GM12878 (cell line): ENCODE results near the gene CDK17.

Experiments
- ATF2 ChIP-seq: IDR thresholded peaks from 2 replicates; pipeline ENCODE4 v1.6.1; 2012; ENCODE audit warnings: low read length, inconsistent platforms
- CEBPB ChIP-seq, 2 experiments: fragments of 150-350 bp in 1 of 2; IDR thresholded peaks; 2 replicates each; pipeline ENCODE4 v1.6.1; 2012 to 2014; ENCODE audit warnings: low read depth in 2 of 2, low read length in 2 of 2, borderline replicate concordance in 1 of 2, inconsistent platforms in 1 of 2
- CHD1 ChIP-seq: IDR thresholded peaks from 2 replicates; pipeline ENCODE4 v1.6.1; 2012; ENCODE audit warnings: low read depth, low read length, improper control_type of control experiment
- CTCF ChIP-seq, 3 experiments: IDR thresholded peaks in 2 of 3; conservative IDR thresholded peaks in 1 of 3; 2 replicates each; pipeline ENCODE4 v1.5.1; 2011; ENCODE audit warnings: low read depth in 3 of 3, low read length in 3 of 3, mild to moderate bottlenecking in 3 of 3, control low read depth in 2 of 3, moderate library complexity in 2 of 3, inconsistent platforms in 1 of 3, mixed read lengths in 1 of 3; ENCODE audit not compliant: control insufficient read depth in 2 of 3, insufficient read depth in 1 of 3; ENCODE audit errors: extremely low read depth in 1 of 3
- IRF3 ChIP-seq: fragments of 450-650 bp; IDR thresholded peaks from 2 replicates; pipeline ENCODE4 v1.6.1; 2014; ENCODE audit warnings: mild to moderate bottlenecking
- JUND ChIP-seq: IDR thresholded peaks from 2 replicates; pipeline ENCODE4 v1.6.1; 2012; ENCODE audit warnings: low read depth, mild to moderate bottlenecking, low read length, improper control_type of control experiment, moderate library complexity
- MAX ChIP-seq: IDR thresholded peaks from 2 replicates; pipeline ENCODE4 v1.6.1; 2012; ENCODE audit warnings: low read depth, low read length, improper control_type of control experiment
- PRDM15 ChIP-seq: fragments of 450-650 bp; formaldehyde crosslinking; IDR thresholded peaks from 2 replicates; pipeline ENCODE4 v1.4.0; 2020; ENCODE audit warnings: mild to moderate bottlenecking, moderate library complexity
- SIN3A ChIP-seq: IDR thresholded peaks from 2 replicates; pipeline ENCODE4 v1.6.1; 2012; ENCODE audit warnings: low read depth, low read length, improper control_type of control experiment
- TCF12 ChIP-seq: IDR thresholded peaks from 2 replicates; pipeline ENCODE4 v1.6.1; 2011; ENCODE audit warnings: low read depth, mild to moderate bottlenecking, low read length

GRCh38 chr12:96241431-96241830 lies 158.8 kb downstream of the CDK17 start:
- TF ChIP-seq ATF2, result no peak
- no peak for TF ChIP-seq JUND
- TF ChIP-seq IRF3, result no peak
- no peak for TF ChIP-seq CEBPB (IDR thresholded peaks at IDR 0.05; ENCODE audit: borderline replicate concordance in 1 of 2, low read depth in 2 of 2, low read length in 2 of 2)
- no peak for TF ChIP-seq CTCF (IDR thresholded peaks at IDR 0.05 in 2 of 3, conservative IDR thresholded peaks at IDR 0.05 in 1 of 3; ENCODE audit: control insufficient read depth in 2 of 3, extremely low read depth in 1 of 3, insufficient read depth in 1 of 3, low read depth in 3 of 3, low read length in 3 of 3)
- no peak for TF ChIP-seq MAX
- TF ChIP-seq SIN3A, result no peak
- no peak for TF ChIP-seq CHD1
- TF ChIP-seq TCF12, result no peak
- no peak for TF ChIP-seq PRDM15 (CRISPR knock-in tag)
